NCI-H446 (cell line): ENCODE measurements around the gene NCR1.
"Not testable (repeated sequence)": the region's sequence is repeated elsewhere in the genome, so short reads cannot be mapped to it uniquely, and the experiment has no call there.

ENCODE experiments used
- DNase-seq, 2 experiments: peaks; one replicate each; lab custom pipeline; 2025; lab: John Stamatoyannopoulos, UW

NCR1 gene

GRCh38 chr19:54905803-54906511, at the start of gene NCR1:
TSS of gene NCR1 (plus strand) at chr19:54906148. CDS start at chr19:54906188, 40 bp downstream.
- no peak for DNase-seq

- not testable (repeated sequence) for DNase-seq
These were observed 47.5 kb upstream of the NCR1 start for GRCh38 chr19:54858476-54858875.

GRCh38 chr19:54859421-54859820, 46.5 kb upstream of the NCR1 start:
- not testable (repeated sequence) for DNase-seq

- DNase-seq = not testable (repeated sequence)
These were observed 42.5 kb upstream of the NCR1 start for GRCh38 chr19:54863459-54863858.

- DNase-seq = no peak
These were observed 34.3 kb upstream of the NCR1 start for GRCh38 chr19:54871696-54872095.

GRCh38 chr19:54873990-54874389, 32.0 kb upstream of the NCR1 start, which contains the start of gene FCAR:
TSS of gene FCAR (plus strand) at chr19:54874235. CDS start at chr19:54874290, 55 bp downstream.
- no peak for DNase-seq

GRCh38 chr19:54875506-54875905, 30.4 kb upstream of the NCR1 start:
- no peak for DNase-seq

- DNase-seq = no peak
These were observed 28.5 kb upstream of the NCR1 start for GRCh38 chr19:54877471-54877870.

GRCh38 chr19:54881884-54882283, 24.1 kb upstream of the NCR1 start:
- no peak for DNase-seq

GRCh38 chr19:54882758-54883157, 23.2 kb upstream of the NCR1 start:
- no peak for DNase-seq

GRCh38 chr19:54883228-54883627, 22.7 kb upstream of the NCR1 start:
- no peak for DNase-seq

- DNase-seq = no peak
These were observed 17.7 kb upstream of the NCR1 start for GRCh38 chr19:54888239-54888638.

- no peak for DNase-seq
These were observed 16.4 kb upstream of the NCR1 start for GRCh38 chr19:54889566-54889965.

- DNase-seq = no peak
These were observed 12.5 kb upstream of the NCR1 start for GRCh38 chr19:54893406-54893805.

- not testable (repeated sequence) for DNase-seq
These were observed 11.8 kb upstream of the NCR1 start for GRCh38 chr19:54894106-54894505.

- DNase-seq = no peak
These were observed 9.9 kb upstream of the NCR1 start for GRCh38 chr19:54896036-54896435.

- not testable (repeated sequence) for DNase-seq
These were observed 7.3 kb upstream of the NCR1 start for GRCh38 chr19:54898685-54899084.

- DNase-seq = not testable (repeated sequence)
These were observed 6.3 kb upstream of the NCR1 start for GRCh38 chr19:54899646-54900045.

GRCh38 chr19:54901153-54901552, 4.8 kb upstream of the NCR1 start:
- not testable (repeated sequence) for DNase-seq

- DNase-seq = no peak
These were observed 3.9 kb upstream of the NCR1 start for GRCh38 chr19:54902061-54902460.

- no peak for DNase-seq
These were observed 2.6 kb upstream of the NCR1 start for GRCh38 chr19:54903303-54903702.

GRCh38 chr19:54904261-54904660, 1.7 kb upstream of the NCR1 start:
- DNase-seq = not testable (repeated sequence)

GRCh38 chr19:54905421-54905802, 536 bp upstream of the NCR1 start:
- no peak for DNase-seq

- no peak for DNase-seq
These were observed 871 bp downstream of the NCR1 start for GRCh38 chr19:54906819-54907218.
